Right ventricle myocardium inferior (tissue), 1 donor: ENCODE results near the gene SAMD7. TPM values are rescaled to one million over a fixed set of nuclear protein-coding genes. Genes with fewer than 3 reads are reported as not detected.

Experiments used
- ATAC-seq: fragments of 200-7000 bp; cut with Tn5 transposase; one replicate; pipeline ENCODE4 v1.9.1; 2020; ENCODE audit warnings: mild to moderate bottlenecking, moderate library complexity
- DNase-seq: peaks from one replicate; pipeline ENCODE4 v3.0.0; 2021; ENCODE audit errors: missing footprints
- intact Hi-C: fragments of 100-400 bp; cut with DNase I; formaldehyde crosslinking; loops from one replicate; pipeline ENCODE4 v1.11.0; 2022
- total RNA-seq: library from RNA; stranded (reverse); fragmentation: NEBNext Ultra II Directional; extraction: Animal tissue kit (Norgen Biotek cat#: 25700); gene quantifications from one replicate; pipeline ENCODE4 v1.2.1, GENCODE V29; 2021
- donor health status: DM: no; HTN: yes; CAD: no; lungs with severe emphysema.

Gene SAMD7
- total RNA-seq, 1 donor from 2014 or later = not detected

GRCh38 chr3:169897284-169897683, 14.1 kb upstream of the SAMD7 start:
- intact Hi-C loops = no loop called here

GRCh38 chr3:169901453-169901852, 9.9 kb upstream of the SAMD7 start:
- ATAC-seq (no peak), DNase-seq (no peak)
- intact Hi-C loops = no loop called here

More at GRCh38 chr3:169897284-169897683, 14.1 kb upstream of the SAMD7 start:
- DNase-seq = no peak
- no peak for ATAC-seq

- intact Hi-C loops = no loop called here
- no peak for DNase-seq
- no peak for ATAC-seq
Observed at GRCh38 chr3:169905404-169905803, 6.0 kb upstream of the SAMD7 start.

- DNase-seq (no peak), ATAC-seq (no peak)
- intact Hi-C loops = no loop called here
Observed at GRCh38 chr3:169907476-169907875, 3.9 kb upstream of the SAMD7 start.

GRCh38 chr3:169907944-169908343, 3.4 kb upstream of the SAMD7 start:
- ATAC-seq = no peak
- intact Hi-C loops = no loop called here
- DNase-seq = no peak

- DNase-seq (no peak), ATAC-seq (no peak)
- intact Hi-C loops = no loop called here
Observed at GRCh38 chr3:169913323-169913722, 2.0 kb downstream of the SAMD7 start.

GRCh38 chr3:169914321-169914720, 2.9 kb downstream of the SAMD7 start:
- intact Hi-C loops = no loop called here
- no peak for ATAC-seq
- no peak for DNase-seq

- DNase-seq (peak; percentile 73), ATAC-seq (peak; percentile 86)
- intact Hi-C loops = no loop called here
Observed at GRCh38 chr3:169923189-169923588, 11.8 kb downstream of the SAMD7 start.

GRCh38 chr3:169923831-169924230, 12.5 kb downstream of the SAMD7 start:
- intact Hi-C loops = no loop called here
- DNase-seq = no peak
- ATAC-seq = no peak

- DNase-seq (no peak), ATAC-seq (no peak)
- intact Hi-C loops = no loop called here
Observed at GRCh38 chr3:169929830-169930519, 18.6 kb downstream of the SAMD7 start.

GRCh38 chr3:169930843-169931242, 19.5 kb downstream of the SAMD7 start:
- intact Hi-C loops = no loop called here
- ATAC-seq (no peak), DNase-seq (no peak)

- DNase-seq (no peak), ATAC-seq (no peak)
- intact Hi-C loops = no loop called here
Observed at GRCh38 chr3:169931747-169932520, 20.6 kb downstream of the SAMD7 start.

GRCh38 chr3:169939320-169939719, 27.9 kb downstream of the SAMD7 start:
- DNase-seq (no peak), ATAC-seq (no peak)
- intact Hi-C loops = no loop called here

GRCh38 chr3:169939751-169940150, 28.4 kb downstream of the SAMD7 start:
- intact Hi-C loops = no loop called here
- ATAC-seq (no peak), DNase-seq (no peak)

GRCh38 chr3:169940470-169941181, 29.3 kb downstream of the SAMD7 start:
- no peak for DNase-seq
- ATAC-seq = no peak
- intact Hi-C loops = no loop called here

GRCh38 chr3:169945313-169945712, 33.9 kb downstream of the SAMD7 start:
- ATAC-seq (no peak), DNase-seq (no peak)
- intact Hi-C loops = no loop called here

- ATAC-seq = peak; percentile 20
- intact Hi-C loops = no loop called here
- DNase-seq = no peak
Observed at GRCh38 chr3:169946336-169946735, 35.0 kb downstream of the SAMD7 start.

- intact Hi-C loops = no loop called here
- DNase-seq = no peak
- ATAC-seq = no peak
Observed at GRCh38 chr3:169948559-169949448, 37.4 kb downstream of the SAMD7 start.

GRCh38 chr3:169952045-169952444, 40.7 kb downstream of the SAMD7 start:
- intact Hi-C loops = no loop called here
- DNase-seq = no peak
- no peak for ATAC-seq
